ENCODE results near the gene RNF17. TPM values are rescaled to one million over a fixed set of nuclear protein-coding genes. Genes with fewer than 3 reads are reported as not detected.

Gene RNF17
- total RNA-seq, 2 experiments from 2014 or later, result 0.25 to 0.28 TPM

DNA sequence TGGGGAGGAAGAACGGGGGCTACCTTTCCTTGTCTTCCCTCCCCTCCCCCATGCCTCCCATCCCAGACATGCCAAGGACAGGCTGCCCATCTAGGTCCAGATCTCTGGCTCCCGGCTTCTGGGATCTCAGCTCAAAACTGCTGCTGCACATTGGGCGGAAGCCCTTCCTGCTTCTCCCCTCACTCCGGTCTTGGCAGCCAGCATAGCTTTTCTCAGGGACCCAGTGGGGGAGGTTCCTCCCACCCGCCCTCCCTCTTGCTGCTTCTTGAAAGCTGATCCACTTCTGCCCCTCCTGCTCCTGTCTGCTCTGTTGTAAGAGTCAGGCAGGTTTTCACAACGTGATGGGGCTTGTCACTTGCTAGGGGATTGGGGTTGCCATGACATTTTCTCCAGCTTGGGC, 21.7 kb upstream of the RNF17 start:
- peaks cover 22% of the 10 kb centered on the region for H3K27me3 Mint-ChIP-seq
- H3K4me1 ChIP-seq (ENCODE audit: insufficient read depth, low read length), result peaks cover 6% of the 10 kb centered on the region
- DNase-seq, result no peak
- ATAC-seq (ENCODE audit: poor library complexity), result no peak
- ChIA-PET CTCF (no interaction called here), POLR2A (no interaction called here)
- no peaks in the 10 kb centered on the region for H3K36me3 ChIP-seq (ENCODE audit: insufficient read depth, low read length)
- no peaks in the 10 kb centered on the region for H3K9me3 ChIP-seq (ENCODE audit: control insufficient read depth in 1 of 2, insufficient read depth in 1 of 2, low read length in 2 of 2)
- H3K36me3 Mint-ChIP-seq (ENCODE audit: low read depth), result no peaks in the 10 kb centered on the region
- TF ChIP-seq, protein P1, sequence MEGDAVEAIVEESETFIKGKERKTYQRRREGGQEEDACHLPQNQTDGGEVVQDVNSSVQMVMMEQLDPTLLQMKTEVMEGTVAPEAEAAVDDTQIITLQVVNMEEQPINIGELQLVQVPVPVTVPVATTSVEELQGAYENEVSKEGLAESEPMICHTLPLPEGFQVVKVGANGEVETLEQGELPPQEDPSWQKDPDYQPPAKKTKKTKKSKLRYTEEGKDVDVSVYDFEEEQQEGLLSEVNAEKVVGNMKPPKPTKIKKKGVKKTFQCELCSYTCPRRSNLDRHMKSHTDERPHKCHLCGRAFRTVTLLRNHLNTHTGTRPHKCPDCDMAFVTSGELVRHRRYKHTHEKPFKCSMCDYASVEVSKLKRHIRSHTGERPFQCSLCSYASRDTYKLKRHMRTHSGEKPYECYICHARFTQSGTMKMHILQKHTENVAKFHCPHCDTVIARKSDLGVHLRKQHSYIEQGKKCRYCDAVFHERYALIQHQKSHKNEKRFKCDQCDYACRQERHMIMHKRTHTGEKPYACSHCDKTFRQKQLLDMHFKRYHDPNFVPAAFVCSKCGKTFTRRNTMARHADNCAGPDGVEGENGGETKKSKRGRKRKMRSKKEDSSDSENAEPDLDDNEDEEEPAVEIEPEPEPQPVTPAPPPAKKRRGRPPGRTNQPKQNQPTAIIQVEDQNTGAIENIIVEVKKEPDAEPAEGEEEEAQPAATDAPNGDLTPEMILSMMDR (IDR thresholded peaks at IDR 0.05), result no peak
- intact Hi-C loops (cut with DNase I, micrococcal nuclease), result no loop called here
- H3K27ac ChIP-seq (ENCODE audit: low read depth in 1 of 2, low read length in 2 of 2), result no peak overlapping the region
- H3K4me3 Mint-ChIP-seq, result no peak overlapping the region
- H3K4me1 Mint-ChIP-seq (ENCODE audit: low read depth), result peaks cover 3% of the 10 kb centered on the region
- no peaks in the 10 kb centered on the region for H3K9me3 Mint-ChIP-seq
- H3K27ac Mint-ChIP-seq, result no peak overlapping the region
- H3K27me3 ChIP-seq (ENCODE audit: control insufficient read depth in 1 of 2, insufficient read depth in 2 of 2, low read length in 2 of 2), result peaks cover 11 to 17% of the 10 kb centered on the region in 2 experiments
- no peak overlapping the region for H3K4me3 ChIP-seq (ENCODE audit: low read length)

DNA sequence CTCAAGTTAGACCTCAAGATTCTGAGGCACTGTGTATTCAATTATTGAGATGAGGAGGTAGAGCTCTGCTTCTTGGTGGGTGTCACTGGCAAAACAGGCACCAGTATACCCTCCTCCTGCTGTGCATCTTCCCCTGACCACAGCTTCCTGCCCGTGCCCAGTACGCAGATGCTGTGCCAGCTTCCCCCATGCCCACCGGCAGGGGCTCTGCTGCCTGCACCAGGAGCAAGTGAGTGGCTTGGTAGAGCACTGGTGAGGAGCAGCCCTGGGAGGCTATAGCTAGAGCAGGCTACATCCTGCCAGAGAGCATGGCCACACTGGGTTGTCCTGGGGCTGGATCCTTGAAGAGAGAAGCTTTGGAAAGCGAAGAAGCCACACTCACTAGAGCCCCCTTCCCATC, 21.0 kb upstream of the RNF17 start:
- no peaks in the 10 kb centered on the region for H3K9me3 Mint-ChIP-seq
- CTCF ChIA-PET, result no interaction called here

DNA sequence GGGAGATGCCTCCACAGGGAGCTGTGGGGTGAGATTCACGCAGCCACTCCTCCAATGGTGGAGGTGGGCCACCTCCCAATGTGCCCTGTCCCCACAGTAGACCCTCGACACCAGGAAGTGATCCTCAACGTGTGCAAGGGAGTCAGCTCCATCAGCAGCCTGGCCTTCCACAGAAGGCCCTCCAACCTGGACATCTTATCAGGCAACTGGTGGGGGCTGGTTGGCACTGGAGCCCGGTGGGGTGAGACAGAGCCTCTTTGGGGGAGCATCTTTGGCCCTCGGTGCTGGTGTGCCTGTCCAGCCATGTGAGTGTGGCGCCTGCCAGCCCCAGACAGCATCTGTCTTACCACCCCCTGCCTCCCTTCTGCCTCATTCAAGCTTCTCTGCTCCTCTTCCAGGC, 19.7 kb upstream of the RNF17 start:
- Mint-ChIP-seq H3K4me1 (ENCODE audit: low read depth) (peaks cover 8% of the 10 kb centered on the region), H3K27ac (no peak overlapping the region), H3K4me3 (no peak overlapping the region), H3K27me3 (peaks cover 32% of the 10 kb centered on the region), H3K36me3 (ENCODE audit: low read depth) (no peaks in the 10 kb centered on the region), H3K9me3 (no peaks in the 10 kb centered on the region)
- intact Hi-C loops (cut with DNase I, micrococcal nuclease), result no loop called here
- Histone ChIP-seq H3K27me3 (ENCODE audit: control insufficient read depth in 1 of 2, insufficient read depth in 2 of 2, low read length in 2 of 2) (peaks cover 19 to 25% of the 10 kb centered on the region in 2 experiments), H3K4me1 (ENCODE audit: insufficient read depth, low read length) (peaks cover 11% of the 10 kb centered on the region), H3K27ac (ENCODE audit: low read depth in 1 of 2, low read length in 2 of 2) (no peak overlapping the region), H3K36me3 (ENCODE audit: insufficient read depth, low read length) (no peaks in the 10 kb centered on the region), H3K4me3 (ENCODE audit: low read length) (no peak overlapping the region), H3K9me3 (ENCODE audit: control insufficient read depth in 1 of 2, insufficient read depth in 1 of 2, low read length in 2 of 2) (peaks cover 0 to 6% of the 10 kb centered on the region in 2 experiments)
- CTCF ChIA-PET, result interaction anchor here (0.6 kb wide), 1 partner anchor 571 kb away, joined by 5 read pairs; no protein-coding TSS in a partner anchor
- POLR2A ChIA-PET, result no interaction called here
- TF ChIP-seq, protein P1 (IDR thresholded peaks at IDR 0.05), result no peak
- DNase-seq, result no peak
- no peak for ATAC-seq (ENCODE audit: poor library complexity)

More for the DNA sequence above, 21.0 kb upstream of the RNF17 start:
- peaks cover 0 to 6% of the 10 kb centered on the region in 2 experiments for H3K9me3 ChIP-seq (ENCODE audit: control insufficient read depth in 1 of 2, insufficient read depth in 1 of 2, low read length in 2 of 2)
- H3K27me3 ChIP-seq (ENCODE audit: control insufficient read depth in 1 of 2, insufficient read depth in 2 of 2, low read length in 2 of 2), result peaks cover 16 to 23% of the 10 kb centered on the region in 2 experiments
- Mint-ChIP-seq H3K4me3 (no peak overlapping the region), H3K27ac (no peak overlapping the region), H3K27me3 (peaks cover 25% of the 10 kb centered on the region), H3K4me1 (ENCODE audit: low read depth) (peaks cover 5% of the 10 kb centered on the region), H3K36me3 (ENCODE audit: low read depth) (no peaks in the 10 kb centered on the region)
- TF ChIP-seq, protein P1 (IDR thresholded peaks at IDR 0.05), result no peak
- H3K4me1 ChIP-seq (ENCODE audit: insufficient read depth, low read length), result peaks cover 11% of the 10 kb centered on the region
- H3K36me3 ChIP-seq (ENCODE audit: insufficient read depth, low read length), result no peaks in the 10 kb centered on the region
- POLR2A ChIA-PET, result no interaction called here
- no peak overlapping the region for H3K4me3 ChIP-seq (ENCODE audit: low read length)
- no peak for ATAC-seq (ENCODE audit: poor library complexity)
- no peak for DNase-seq
- H3K27ac ChIP-seq (ENCODE audit: low read depth in 1 of 2, low read length in 2 of 2), result no peak overlapping the region
- intact Hi-C loops (cut with DNase I, micrococcal nuclease), result no loop called here

All from CD4-positive, alpha-beta T cell (primary cell).